NCI-H2227 treated with DMSO at 0.1 percent for 48 hours (cell line): Measurements from ENCODE around the gene RAD51B.
"Not testable (repeated sequence)": the region's sequence is repeated elsewhere in the genome, so short reads cannot be mapped to it uniquely, and the experiment has no call there.

Source experiments
- DNase-seq: peaks from one replicate; lab custom pipeline; 2025; lab: John Stamatoyannopoulos, UW

RAD51B gene

GRCh38 chr14:68112442-68112841 is 292.9 kb downstream of the RAD51B start:
- DNase-seq, result no peak

- DNase-seq, result no peak
Measured at GRCh38 chr14:68113343-68113930, 293.9 kb downstream of the RAD51B start.

- DNase-seq, result not testable (repeated sequence)
Measured at GRCh38 chr14:68115952-68116351, 296.4 kb downstream of the RAD51B start.

GRCh38 chr14:68122651-68123050 is 303.1 kb downstream of the RAD51B start:
- no peak for DNase-seq

GRCh38 chr14:68124050-68124449 is 304.5 kb downstream of the RAD51B start:
- DNase-seq, result no peak

GRCh38 chr14:68124979-68125731 is 305.6 kb downstream of the RAD51B start:
- DNase-seq, result no peak

GRCh38 chr14:68127166-68127565 is 307.6 kb downstream of the RAD51B start:
- DNase-seq, result no peak

- DNase-seq, result no peak
Measured at GRCh38 chr14:68131907-68132306, 312.3 kb downstream of the RAD51B start.

GRCh38 chr14:68132563-68133121 is 313.1 kb downstream of the RAD51B start:
- DNase-seq, result no peak

- no peak for DNase-seq
Measured at GRCh38 chr14:68133856-68134255, 314.3 kb downstream of the RAD51B start.

- DNase-seq, result no peak
Measured at GRCh38 chr14:68135028-68135427, 315.4 kb downstream of the RAD51B start.

- no peak for DNase-seq
Measured at GRCh38 chr14:68135566-68135965, 316.0 kb downstream of the RAD51B start.

GRCh38 chr14:68137704-68138619 is 318.4 kb downstream of the RAD51B start:
- DNase-seq, result peak; percentile 46

GRCh38 chr14:68139431-68140075 is 320.0 kb downstream of the RAD51B start:
- DNase-seq, result peak; percentile 15

- peak; percentile 21 for DNase-seq
Measured at GRCh38 chr14:68140076-68140741, 320.6 kb downstream of the RAD51B start.

GRCh38 chr14:68140806-68141205 is 321.2 kb downstream of the RAD51B start:
- DNase-seq, result no peak

- DNase-seq, result no peak
Measured at GRCh38 chr14:68141281-68142088, 321.9 kb downstream of the RAD51B start.

- no peak for DNase-seq
Measured at GRCh38 chr14:68143341-68143841, 323.8 kb downstream of the RAD51B start.

- no peak for DNase-seq
Measured at GRCh38 chr14:68144051-68144681, 324.6 kb downstream of the RAD51B start.

- no peak for DNase-seq
Measured at GRCh38 chr14:68145036-68145435, 325.5 kb downstream of the RAD51B start.
